Measurements from ENCODE around the gene AMY1C.
"Not testable (repeated sequence)": the region's sequence is repeated elsewhere in the genome, so short reads cannot be mapped to it uniquely, and the experiment has no call there.

AMY1C gene

DNA sequence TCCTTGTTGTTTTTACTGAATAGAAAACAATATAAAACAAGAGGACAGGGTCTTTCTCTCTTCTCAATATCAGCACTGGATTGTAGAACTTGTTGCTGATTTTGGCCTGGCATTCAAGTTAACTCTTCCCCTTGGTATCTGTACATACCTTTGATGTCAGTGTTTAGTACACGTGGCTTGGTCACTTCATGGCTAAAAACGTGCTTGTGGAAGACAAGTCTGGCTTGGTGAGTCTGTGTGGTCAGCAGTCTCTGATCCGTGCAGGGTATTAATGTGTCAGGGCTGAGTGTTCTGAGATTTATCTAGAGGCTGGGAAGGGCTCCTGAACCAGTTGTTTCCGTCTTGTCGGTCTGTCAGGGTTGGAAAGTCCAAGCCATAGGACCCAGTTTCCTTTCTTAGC lies at the start of gene AMY1C:
Gene AMY1C, plus strand, starts transcription at position 301 of the 400 bp plus-strand sequence. CDS start 572 bp downstream, outside the sequence.
- DNase-seq (ENCODE audit: low read depth), result not testable (repeated sequence)

- not testable (repeated sequence) for DNase-seq (ENCODE audit: low read depth)
These were observed 49.0 kb upstream of the AMY1C start for GRCh38 chr1:103700669-103701068.

GRCh38 chr1:103701256-103701655 lies 48.4 kb upstream of the AMY1C start:
- DNase-seq (ENCODE audit: low read depth), result not testable (repeated sequence)

DNA sequence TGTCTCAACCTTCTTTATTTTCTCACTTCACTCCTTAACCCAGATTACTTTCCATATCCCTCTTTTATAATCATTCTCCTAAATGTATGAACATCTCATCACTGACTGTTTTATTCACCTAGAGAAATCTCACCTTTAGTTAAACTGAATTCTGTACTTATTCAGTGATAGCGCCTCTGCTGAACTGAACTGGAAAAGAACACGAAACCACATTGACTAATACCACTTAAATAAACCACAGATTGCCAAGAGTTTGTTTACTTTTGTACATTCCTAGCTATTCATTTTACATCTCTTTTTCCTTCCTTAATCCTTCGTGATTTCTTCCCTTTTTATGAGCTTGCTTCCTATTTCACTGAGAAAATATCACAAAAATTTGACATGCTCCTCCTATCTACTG lies 42.0 kb upstream of the AMY1C start:
- not testable (repeated sequence) for DNase-seq (ENCODE audit: low read depth)

DNA sequence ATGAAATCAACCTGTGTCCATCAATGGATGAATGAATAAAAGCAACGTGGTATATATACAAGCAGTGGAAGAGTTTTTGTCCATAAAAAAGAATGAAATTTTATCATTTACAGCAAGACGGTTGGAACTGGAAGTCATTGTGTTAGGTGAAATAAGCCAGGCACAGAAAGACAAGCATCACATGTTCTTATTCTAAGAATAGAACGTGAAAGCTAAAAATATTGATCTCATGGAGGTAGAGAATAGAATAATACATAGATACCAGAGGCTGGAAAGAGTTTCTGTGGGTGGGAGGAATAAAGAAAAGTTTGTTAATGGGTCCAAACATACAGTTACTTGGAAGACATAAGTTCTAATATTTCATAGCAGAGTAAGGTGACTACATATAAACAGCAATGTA lies 39.3 kb upstream of the AMY1C start:
- DNase-seq (ENCODE audit: low read depth), result not testable (repeated sequence)

GRCh38 chr1:103717404-103717803 lies 32.3 kb upstream of the AMY1C start:
- DNase-seq (ENCODE audit: low read depth), result not testable (repeated sequence)

DNA sequence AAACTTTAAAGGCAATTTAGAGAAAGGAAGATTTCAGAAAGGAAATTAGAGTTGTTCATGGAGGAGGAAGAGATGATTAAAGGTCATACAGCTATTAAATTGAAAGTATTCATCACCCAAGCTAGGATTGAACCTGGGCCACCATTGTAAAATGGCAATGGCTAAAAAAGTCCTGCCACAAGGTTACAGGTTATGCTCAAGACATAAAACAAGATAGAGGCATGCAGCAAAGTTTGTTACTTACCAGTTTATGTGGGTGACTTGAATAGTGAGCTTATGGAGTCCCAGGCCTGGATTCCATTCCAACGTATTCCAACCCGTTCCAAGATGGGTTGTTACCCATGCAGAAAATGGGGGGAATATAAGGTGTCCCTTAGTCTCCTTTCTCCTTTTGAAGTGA lies 28.2 kb upstream of the AMY1C start:
- DNase-seq (ENCODE audit: low read depth), result not testable (repeated sequence)

- not testable (repeated sequence) for DNase-seq (ENCODE audit: low read depth)
These were observed 14.4 kb upstream of the AMY1C start for GRCh38 chr1:103735334-103735733.

- DNase-seq (ENCODE audit: low read depth), result not testable (repeated sequence)
These were observed 11.7 kb upstream of the AMY1C start for GRCh38 chr1:103738031-103738430.

GRCh38 chr1:103744449-103744848 lies 5.2 kb upstream of the AMY1C start:
- DNase-seq (ENCODE audit: low read depth), result not testable (repeated sequence)

GRCh38 chr1:103745040-103745439 lies 4.7 kb upstream of the AMY1C start:
- DNase-seq (ENCODE audit: low read depth), result not testable (repeated sequence)

- not testable (repeated sequence) for DNase-seq (ENCODE audit: low read depth)
These were observed 1.4 kb upstream of the AMY1C start for GRCh38 chr1:103748273-103748672.

DNA sequence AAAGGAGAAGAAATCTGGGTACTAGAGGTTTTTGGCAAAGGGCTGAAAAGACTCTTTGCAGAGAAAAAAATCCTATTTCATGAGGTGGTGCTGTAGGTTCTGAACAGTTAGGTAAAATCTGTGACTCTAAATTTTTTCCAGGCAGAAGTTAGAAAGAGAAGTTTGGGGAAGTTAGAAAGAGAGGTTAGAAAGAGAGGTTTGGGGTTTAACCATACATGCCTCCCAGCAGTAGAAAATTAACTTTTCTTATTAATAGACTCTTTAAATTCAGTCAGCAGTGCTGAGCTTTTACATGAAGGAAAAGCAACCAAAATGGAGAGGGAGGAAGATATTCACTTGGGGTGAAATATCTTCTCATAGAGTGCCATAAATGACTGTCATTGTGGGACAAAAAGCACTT lies 12.2 kb downstream of the AMY1C start:
- no peak for DNase-seq (ENCODE audit: low read depth)

DNA sequence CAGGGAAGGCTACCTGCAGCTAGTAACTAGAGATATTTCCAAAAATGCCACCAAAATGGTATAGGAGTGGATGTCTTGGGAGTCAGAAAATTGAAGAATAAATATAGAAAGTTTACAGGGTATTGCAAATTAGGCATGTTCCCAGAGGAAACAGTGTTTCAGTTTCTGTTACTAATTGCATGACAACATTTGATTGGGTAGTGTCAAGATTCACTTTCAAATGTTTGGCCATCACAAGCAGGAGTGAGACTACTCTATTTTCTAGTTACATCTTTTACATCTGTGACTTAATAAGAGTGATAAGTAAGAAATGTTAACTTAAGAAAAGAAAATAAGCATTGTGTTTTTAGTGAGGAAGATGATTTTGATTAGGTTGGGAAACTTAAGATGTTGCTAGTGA lies 30.2 kb downstream of the AMY1C start:
- DNase-seq (ENCODE audit: low read depth), result no peak

GRCh38 chr1:103783944-103784377 lies 34.3 kb downstream of the AMY1C start:
- no peak for DNase-seq (ENCODE audit: low read depth)

GRCh38 chr1:103788377-103788776 lies 38.7 kb downstream of the AMY1C start:
- no peak for DNase-seq (ENCODE audit: low read depth)

DNA sequence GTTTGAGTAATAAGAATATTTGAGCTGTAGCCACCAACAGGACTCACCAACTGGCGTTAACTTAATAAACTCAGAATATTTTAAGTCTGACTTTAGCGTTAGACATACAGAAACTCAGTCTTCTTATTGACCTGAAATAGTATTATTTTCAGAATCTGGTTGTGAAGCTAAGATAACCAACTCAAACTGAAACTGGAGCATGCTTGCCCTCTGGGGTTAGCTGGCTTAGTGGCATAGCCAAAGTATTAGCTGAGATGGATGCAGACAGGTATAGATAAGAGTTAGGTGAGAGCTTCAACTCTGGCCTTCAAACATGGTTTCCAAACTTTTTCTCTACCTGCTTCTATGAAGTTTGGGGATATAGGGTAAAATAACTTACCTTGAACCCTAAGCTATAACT lies 40.5 kb downstream of the AMY1C start:
- no peak for DNase-seq (ENCODE audit: low read depth)

Data from HS-27A (cell line).